GM18909 (cell line): Measurements from ENCODE around the gene ZFAND6.
A peak's percentile ranks its signal among the peaks of the same experiment; 100 is the strongest.

Experiments used
- ATAC-seq: cut with Tn5 transposase; IDR thresholded peaks from one replicate; pipeline ENCODE4 v1.9.1; 2021; ENCODE audit warnings: mild to moderate bottlenecking; ENCODE audit not compliant: unreplicated experiment, poor library complexity

ZFAND6 gene

DNA sequence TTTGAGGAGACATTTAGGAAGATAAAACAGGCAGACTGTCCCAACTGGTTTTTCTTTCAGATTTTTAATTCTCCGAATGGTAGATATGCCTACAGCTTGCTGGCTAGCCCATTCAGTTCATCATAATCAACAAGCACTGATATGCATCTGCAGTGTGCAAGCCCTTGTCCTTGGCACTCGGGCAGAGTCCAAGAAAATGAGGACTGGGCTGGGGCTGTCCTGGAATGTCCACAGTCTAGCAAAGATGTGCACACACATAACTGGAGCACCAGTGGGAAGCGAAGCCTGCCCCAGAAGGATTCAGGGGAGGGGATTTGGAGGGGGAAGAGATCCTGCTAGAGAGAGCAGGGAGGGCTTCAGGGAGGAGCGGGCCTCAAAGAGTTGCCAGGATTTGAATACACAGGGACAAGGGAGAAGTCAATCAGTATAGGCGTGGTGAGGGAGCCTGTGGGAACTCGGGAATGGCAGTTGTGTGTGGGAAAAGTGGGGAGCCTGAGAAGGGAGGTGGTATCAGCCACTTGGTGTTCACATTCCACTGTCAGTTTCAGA, 102.1 kb downstream of the ZFAND6 start:
- ATAC-seq: no peak

DNA sequence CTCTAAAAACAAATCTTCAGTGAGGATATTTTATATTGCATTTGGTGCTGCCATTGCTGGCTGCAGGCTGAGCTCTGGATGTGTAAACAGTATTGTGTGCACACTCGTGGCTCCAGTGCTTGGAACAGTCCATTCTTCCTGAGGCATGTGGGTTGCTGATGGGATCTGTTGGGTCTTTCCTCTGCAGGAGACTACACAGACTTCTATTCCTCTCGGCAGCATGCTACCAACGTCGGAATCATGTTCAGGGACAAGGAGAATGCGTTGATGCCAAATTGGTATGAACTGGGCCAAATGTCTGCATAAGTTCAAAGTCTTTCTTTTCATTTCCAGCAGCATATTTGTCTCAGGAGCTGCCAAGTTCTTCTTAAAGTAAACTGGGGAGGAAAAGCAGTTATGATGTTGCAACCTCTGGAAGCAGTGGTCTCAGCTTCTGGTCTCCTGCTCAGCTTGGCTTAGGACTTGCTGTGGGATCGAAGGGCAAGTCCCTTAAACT, 102.6 kb downstream of the ZFAND6 start:
- ATAC-seq: no peak

GRCh38 chr15:80163217-80163616, 103.7 kb downstream of the ZFAND6 start:
- no peak for ATAC-seq

DNA sequence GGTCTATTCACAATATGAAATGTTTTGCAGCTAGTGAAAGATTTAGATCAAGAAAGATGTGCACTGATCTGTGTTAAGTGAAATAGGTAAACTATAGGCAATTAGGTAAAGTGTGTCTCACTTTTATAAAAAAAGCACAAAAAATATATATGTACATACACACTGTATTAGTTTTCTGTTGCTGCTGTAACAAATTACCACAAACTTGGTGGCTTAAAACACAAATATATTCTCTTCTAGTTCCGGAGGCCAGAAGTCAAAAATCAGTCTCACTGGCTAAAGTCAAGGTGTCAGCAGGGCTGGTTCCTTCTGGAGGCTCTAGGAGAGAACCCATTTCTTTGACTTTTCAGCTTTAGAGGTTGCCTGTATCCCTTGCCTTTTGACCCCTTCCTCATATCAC, 104.4 kb downstream of the ZFAND6 start:
- ATAC-seq: no peak

DNA sequence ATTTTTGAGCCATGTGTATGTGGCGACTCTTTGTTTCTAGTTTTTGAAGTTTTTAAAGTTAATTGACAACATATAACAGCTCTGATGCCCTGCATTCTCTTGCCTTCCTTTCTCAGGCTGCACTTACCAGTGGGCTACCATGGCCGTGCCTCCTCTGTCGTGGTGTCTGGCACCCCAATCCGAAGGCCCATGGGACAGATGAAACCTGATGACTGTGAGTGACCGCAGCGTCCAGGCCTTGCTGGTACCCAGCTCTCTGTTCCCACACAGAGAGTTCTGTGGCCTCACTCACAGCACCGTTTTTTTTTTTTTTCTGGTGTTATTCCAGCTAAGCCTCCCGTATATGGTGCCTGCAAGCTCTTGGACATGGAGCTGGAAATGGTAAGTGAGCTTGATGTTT, 108.5 kb downstream of the ZFAND6 start:
- no peak for ATAC-seq

DNA sequence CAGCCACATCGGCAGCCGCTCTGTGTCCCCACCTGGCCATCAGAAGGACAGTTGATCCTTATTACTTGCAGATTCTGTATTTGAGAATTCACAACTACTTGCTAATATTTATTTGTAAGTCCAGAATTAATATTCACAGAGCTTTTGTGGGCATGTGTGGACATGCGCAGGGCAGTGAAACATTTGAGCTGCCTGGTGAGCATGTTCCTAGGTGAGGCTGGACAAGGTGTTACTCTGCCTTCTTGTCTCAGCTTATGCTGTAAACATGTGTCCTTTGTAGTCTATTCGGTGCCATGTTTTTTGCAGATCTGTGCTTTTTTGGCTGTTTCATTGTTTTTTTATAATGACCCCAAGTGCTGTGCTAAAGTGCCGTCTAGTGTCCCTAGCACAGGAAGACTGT, 108.9 kb downstream of the ZFAND6 start:
- ATAC-seq: no peak

DNA sequence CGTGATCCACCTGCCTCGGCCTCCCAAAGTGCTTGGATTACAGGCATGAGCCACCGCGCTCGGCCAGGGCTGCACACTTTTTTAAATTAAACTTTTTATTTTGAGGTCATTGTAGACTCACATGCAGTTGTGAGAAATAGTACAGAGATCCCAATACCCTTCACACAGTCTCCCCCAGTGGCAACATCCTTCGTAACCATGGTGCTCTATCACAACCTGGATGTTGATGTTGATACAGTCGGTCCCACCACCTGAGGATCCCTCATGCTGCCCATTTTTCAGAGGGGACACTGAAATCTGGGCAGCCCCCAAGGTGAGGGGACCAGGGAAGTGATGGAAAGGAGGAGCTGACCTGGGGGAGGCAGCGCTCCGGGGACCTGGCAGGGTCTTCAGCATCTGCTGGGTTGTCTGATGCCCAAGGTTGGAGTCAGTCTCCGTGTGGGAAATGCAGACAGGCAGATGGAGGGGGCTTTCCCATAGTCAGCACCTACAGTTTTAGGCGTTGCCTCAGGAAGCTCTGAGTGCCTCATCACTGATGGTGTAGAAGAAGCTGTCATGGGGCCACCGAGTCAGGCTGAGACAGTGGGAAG, 110.4 kb downstream of the ZFAND6 start:
- ATAC-seq: no peak

DNA sequence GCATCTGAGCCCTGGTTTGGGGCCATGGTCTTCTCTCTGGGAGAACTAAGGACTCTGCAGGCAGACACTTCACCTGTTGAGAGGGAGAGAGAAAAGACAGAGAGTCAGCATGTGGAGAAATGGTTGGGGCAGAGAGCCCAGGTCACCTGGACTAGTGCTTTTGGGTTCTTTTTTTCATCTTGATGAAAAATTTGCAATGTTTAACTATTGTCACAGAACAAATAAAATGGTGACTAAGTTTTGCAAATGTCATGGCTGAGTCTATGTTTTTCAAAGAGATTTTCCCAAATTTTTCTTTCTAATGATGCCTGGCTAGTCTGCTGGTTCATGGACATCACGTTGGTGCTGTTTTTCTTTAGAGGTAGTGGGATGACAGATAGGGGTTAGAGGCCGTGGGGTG, 111.1 kb downstream of the ZFAND6 start:
- no peak for ATAC-seq

DNA sequence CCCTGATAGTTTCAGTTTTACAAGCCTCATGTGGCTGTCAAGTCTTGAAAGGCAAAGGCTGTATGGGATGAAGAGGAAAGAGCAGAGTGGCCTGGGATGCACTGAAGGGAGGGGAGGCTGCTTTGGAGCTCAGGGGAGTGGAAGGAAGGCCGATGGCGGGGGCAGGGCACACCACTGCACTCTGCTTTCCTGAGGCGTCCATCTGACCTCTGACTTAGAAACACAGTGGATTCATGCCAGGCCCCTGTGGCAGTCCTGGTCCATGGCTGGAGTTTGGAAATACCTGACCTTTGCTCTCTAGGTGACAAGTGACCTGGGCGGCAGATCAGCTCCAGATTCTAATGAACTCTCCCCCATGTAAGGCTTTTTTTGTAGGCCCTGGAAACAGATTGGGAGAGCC, 112.3 kb downstream of the ZFAND6 start:
- no peak for ATAC-seq

DNA sequence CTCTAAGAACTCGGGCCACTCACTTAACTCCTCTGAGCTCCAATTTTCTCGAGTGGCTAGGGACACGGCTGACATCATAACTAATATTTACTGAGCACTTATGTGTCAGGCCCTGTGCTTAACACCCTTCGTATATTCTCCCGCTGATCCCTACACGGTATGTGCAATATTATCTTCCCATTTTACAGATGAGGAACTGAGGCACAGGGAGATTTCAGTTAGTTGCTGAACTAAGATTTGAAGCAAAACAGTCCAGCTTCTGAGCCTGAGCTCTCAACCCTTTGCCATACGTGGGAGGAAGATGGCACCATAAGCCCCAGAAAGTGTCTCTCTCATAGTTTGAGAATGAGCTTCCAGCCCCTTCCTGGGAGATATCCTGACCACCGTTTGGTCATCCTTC, 112.9 kb downstream of the ZFAND6 start:
- no peak for ATAC-seq

DNA sequence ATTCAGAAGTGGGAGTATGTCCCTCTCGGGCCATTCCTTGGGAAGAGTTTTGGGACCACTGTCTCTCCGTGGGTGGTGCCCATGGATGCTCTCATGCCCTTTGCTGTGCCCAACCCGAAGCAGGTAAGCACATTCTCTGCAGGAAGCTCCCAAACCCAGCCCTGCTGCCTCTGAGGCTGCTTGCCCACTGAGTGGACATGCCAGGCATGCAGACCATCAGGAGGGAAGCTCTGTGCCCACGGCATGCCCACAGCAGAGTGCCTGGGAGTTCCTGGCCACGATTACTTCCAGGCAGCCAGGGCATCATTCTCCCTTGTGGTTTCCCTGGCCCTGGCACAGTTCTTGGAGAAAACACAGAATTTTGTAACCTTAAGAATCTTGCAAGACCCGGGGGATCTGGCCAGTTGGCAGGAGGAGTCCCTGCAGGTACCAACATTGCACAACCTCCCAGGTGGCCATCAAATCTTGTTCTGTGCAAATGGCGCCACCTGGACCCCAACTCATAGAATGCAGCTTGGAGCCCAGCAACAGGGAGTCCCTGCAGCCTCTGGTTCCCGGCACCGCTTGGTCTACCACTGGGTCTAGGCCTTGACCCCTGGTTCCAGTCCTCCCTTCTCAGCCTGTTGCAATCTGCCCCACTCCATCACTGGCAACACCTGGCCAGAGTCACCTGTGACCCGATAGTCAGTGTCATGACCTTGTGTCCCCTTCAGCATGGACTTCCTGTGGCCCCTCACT, 113.7 kb downstream of the ZFAND6 start:
- ATAC-seq: peak; percentile 60

GRCh38 chr15:80174017-80174746, 114.7 kb downstream of the ZFAND6 start:
- ATAC-seq: no peak

DNA sequence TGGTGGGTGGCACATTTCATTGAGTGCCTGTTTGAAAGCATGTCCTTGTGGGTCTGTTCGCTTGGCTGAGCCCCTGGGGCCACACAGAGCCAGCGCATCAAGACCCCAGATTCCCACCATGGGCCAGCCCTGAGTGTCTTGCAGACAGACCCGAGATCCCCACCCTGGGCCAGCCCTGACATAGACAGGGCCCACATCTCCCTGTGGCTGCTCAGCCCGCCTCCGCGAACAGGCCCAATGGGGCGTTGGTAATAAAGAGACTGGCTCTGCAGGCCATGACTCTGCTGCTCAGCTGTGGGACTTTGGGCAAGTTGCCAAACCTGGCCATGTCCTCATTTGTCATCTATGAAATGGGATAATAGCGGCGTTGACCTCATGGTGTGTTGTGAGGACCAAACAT, 116.0 kb downstream of the ZFAND6 start:
- ATAC-seq: no peak

DNA sequence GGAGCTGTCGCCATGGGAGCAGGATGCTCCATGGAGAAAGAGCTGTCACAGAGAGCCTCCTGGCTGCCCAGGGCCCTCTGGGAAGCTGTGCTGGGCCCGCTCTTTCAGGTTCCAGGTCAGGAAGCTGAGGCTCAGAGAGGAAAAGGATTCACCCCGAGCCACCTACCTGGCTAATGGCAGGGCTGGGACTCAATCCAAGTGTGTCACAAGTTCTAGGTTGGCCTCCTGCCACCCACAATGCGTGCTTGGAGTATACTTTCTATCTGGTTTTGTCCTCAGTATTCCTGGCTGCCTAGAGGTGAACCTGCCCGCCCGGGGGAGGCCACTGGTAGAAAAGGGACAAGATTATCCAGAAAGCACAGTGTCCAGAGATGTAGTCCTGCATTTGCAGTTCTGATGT, 117.0 kb downstream of the ZFAND6 start:
- no peak for ATAC-seq

DNA sequence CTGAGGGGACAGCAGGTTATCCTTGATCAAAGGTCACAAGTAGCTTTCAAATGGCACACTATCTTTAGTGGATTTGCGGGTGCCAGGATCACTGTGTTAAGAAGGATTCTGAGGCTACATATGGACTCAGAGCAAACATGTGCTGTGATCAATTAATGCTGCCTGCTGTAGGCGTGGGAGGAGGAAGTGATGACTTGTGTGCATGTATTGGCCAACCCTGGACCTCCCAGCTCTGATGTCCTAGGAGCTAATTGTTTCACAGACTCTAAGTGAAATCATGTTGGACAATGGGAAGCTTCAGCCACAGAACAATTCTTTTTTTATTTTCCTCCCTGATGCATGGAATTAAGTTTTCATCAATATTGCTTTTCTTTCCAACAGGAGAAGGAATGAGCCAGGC, 117.7 kb downstream of the ZFAND6 start:
- no peak for ATAC-seq

- ATAC-seq: no peak
Observed at GRCh38 chr15:80179025-80179759, 119.7 kb downstream of the ZFAND6 start.

DNA sequence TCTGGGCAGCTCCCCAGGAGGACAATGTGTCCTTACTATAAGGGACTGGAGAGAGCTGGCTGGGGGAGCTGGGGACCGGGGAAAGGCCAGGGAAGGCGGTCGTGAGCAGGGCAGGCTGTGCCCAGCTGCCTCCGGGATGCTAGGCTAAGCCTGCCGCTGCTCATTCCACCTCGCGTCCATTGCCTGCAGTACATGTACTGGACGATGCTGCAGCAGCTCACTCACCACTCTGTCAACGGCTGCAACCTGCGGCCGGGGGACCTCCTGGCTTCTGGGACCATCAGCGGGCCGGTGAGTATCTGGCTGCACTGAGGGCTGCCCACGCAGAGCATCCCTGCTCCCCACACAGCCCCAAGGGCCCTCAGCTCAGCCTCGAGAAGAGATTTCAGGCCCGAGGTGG, 120.5 kb downstream of the ZFAND6 start:
- no peak for ATAC-seq

GRCh38 chr15:80180468-80180867, 121.0 kb downstream of the ZFAND6 start:
- ATAC-seq: no peak

DNA sequence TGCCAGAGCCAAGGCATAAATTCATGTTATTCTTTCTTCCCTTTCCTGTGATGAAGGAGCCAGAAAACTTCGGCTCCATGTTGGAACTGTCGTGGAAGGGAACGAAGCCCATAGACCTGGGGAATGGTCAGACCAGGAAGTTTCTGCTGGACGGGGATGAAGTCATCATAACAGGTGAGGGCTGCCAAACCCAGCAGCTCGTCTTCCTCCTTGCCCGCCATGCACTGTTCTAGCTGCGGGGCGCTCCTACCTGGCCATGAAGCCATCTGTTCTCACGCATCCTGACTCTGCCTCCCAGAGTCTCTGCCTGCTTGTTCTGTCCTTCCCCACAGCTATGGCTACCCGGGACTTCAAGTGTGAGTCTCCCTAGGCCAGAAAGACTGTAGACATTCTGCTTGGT, 121.5 kb downstream of the ZFAND6 start:
- no peak for ATAC-seq

DNA sequence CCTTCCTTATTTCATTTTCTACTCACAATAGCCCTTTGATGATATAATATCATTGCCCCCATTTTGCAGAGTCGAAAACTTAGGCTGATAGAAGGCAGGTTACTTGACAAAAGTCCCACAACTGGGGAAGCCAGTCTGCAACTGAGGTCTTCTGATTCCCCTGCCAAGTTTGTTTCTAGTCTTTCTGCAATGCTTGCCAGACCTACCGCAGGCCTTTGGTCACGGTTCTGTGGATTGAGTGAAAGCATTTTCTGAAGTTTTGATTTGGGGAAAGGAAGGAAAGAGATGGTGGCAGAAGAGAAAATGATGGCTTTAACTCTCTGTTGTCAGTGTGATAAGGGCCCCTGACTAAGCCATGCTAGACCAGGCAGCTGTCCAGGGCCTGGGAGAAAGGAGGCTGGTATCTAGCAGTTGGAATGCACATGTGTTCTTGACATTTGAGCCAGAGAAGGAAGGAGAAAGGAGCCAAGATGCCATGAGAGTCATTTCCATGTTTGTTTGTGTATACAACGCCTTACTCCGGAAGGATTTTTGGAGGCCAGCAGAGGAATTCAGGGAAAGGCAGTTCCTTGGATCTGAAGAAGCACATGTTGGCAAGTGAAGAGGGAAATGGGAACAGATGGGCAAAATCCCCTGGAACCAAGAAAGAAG, 123.3 kb downstream of the ZFAND6 start:
- no peak for ATAC-seq
